DOHH2 (cell line): ENCODE results near the gene CDC42BPA.

ENCODE experiments used
- EZH2phosphoT487 ChIP-seq: fragments of 200-600 bp; sonication (generic); IDR thresholded peaks from 2 replicates; pipeline ENCODE4 v1.6.1; 2017; ENCODE audit warnings: borderline replicate concordance, mild to moderate bottlenecking, antibody characterized with exemption, low read length, moderate library complexity, mixed read lengths
- TF ChIP-seq, protein P1 (sequence below): fragments of 200-600 bp; sonication (generic); IDR thresholded peaks from one replicate; pipeline ENCODE4 v1.5.1; 2014; ENCODE audit warnings: antibody characterized with exemption, mild to moderate bottlenecking, low read depth, low read length; ENCODE audit not compliant: poor library complexity, severe bottlenecking

DNA sequence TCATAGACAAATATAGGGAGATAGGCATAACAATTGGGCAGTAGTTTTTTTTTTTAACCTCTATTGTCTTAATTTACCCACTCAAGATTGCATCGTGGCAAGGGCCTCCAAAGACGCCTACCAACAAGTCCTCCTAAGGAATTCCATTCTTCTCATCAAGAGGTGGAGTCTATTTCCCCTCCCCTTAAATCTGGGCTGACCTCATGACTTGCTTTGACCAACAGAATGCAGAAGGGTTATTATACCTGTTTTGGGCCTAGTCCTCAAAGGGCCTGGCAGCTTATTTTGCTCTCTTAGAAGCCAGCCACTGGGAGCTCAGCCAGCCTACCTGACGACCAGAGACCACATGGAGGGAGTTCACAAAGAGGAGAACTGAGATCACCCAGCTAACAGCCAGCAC is 285.9 kb downstream of the CDC42BPA start:
- TF ChIP-seq, protein P1, sequence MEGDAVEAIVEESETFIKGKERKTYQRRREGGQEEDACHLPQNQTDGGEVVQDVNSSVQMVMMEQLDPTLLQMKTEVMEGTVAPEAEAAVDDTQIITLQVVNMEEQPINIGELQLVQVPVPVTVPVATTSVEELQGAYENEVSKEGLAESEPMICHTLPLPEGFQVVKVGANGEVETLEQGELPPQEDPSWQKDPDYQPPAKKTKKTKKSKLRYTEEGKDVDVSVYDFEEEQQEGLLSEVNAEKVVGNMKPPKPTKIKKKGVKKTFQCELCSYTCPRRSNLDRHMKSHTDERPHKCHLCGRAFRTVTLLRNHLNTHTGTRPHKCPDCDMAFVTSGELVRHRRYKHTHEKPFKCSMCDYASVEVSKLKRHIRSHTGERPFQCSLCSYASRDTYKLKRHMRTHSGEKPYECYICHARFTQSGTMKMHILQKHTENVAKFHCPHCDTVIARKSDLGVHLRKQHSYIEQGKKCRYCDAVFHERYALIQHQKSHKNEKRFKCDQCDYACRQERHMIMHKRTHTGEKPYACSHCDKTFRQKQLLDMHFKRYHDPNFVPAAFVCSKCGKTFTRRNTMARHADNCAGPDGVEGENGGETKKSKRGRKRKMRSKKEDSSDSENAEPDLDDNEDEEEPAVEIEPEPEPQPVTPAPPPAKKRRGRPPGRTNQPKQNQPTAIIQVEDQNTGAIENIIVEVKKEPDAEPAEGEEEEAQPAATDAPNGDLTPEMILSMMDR, result no peak
- TF ChIP-seq EZH2phosphoT487, result no peak
